Stimulated activated CD8-positive, alpha-beta memory T cell treated with anti-CD3 and anti-CD28 coated beads, Interleukin-7, amount 100 ng/mL, for 4 hours (primary cell): ENCODE results near the gene SYT1.

ENCODE experiments used
- DNase-seq, 2 donors: peaks; one replicate each; pipeline ENCODE4 v3.0.0-alpha.2; 2020; ENCODE audit warnings: low read depth in 2 of 2

SYT1 gene

GRCh38 chr12:79057540-79057939 lies 193.0 kb downstream of the SYT1 start:
- DNase-seq = no peak

- no peak for DNase-seq
These were observed 193.8 kb downstream of the SYT1 start for GRCh38 chr12:79058342-79058741.

GRCh38 chr12:79059557-79059956 lies 195.0 kb downstream of the SYT1 start:
- DNase-seq = no peak

- no peak for DNase-seq
These were observed 198.7 kb downstream of the SYT1 start for GRCh38 chr12:79063258-79063657.

- DNase-seq = no peak
These were observed 203.4 kb downstream of the SYT1 start for GRCh38 chr12:79067977-79068376.

GRCh38 chr12:79069009-79069408 lies 204.4 kb downstream of the SYT1 start:
- no peak for DNase-seq

- no peak for DNase-seq
These were observed 206.9 kb downstream of the SYT1 start for GRCh38 chr12:79071498-79071897.

- DNase-seq = no peak
These were observed 208.9 kb downstream of the SYT1 start for GRCh38 chr12:79073506-79073905.

- DNase-seq = no peak
These were observed 218.0 kb downstream of the SYT1 start for GRCh38 chr12:79082595-79082994.

GRCh38 chr12:79083181-79083580 lies 218.6 kb downstream of the SYT1 start:
- DNase-seq = no peak

- DNase-seq = no peak
These were observed 220.6 kb downstream of the SYT1 start for GRCh38 chr12:79085106-79085682.

- no peak for DNase-seq
These were observed 222.1 kb downstream of the SYT1 start for GRCh38 chr12:79086541-79087296.

- no peak for DNase-seq
These were observed 234.0 kb downstream of the SYT1 start for GRCh38 chr12:79098530-79098929.

- DNase-seq = no peak
These were observed 244.4 kb downstream of the SYT1 start for GRCh38 chr12:79108962-79109361.

GRCh38 chr12:79114896-79115295 lies 250.3 kb downstream of the SYT1 start:
- DNase-seq = no peak

- DNase-seq = no peak
These were observed 251.2 kb downstream of the SYT1 start for GRCh38 chr12:79115743-79116142.

- no peak for DNase-seq
These were observed 255.2 kb downstream of the SYT1 start for GRCh38 chr12:79119796-79120195.

GRCh38 chr12:79121486-79121885 lies 256.9 kb downstream of the SYT1 start:
- DNase-seq = no peak

- no peak for DNase-seq
These were observed 259.8 kb downstream of the SYT1 start for GRCh38 chr12:79124385-79124784.

GRCh38 chr12:79125358-79125757 lies 260.8 kb downstream of the SYT1 start:
- DNase-seq = no peak

GRCh38 chr12:79127271-79127751 lies 262.7 kb downstream of the SYT1 start:
- no peak for DNase-seq

- DNase-seq = no peak
These were observed 264.4 kb downstream of the SYT1 start for GRCh38 chr12:79128956-79129355.

- no peak for DNase-seq
These were observed 274.3 kb downstream of the SYT1 start for GRCh38 chr12:79138872-79139271.

GRCh38 chr12:79140711-79141110 lies 276.1 kb downstream of the SYT1 start:
- no peak for DNase-seq
